ENCODE results near the gene LINC00237. TPM values are rescaled to one million over a fixed set of nuclear protein-coding genes. Genes with fewer than 3 reads are reported as not detected.

The LINC00237 gene
- total and polyA plus RNA-seq, 2 experiments from 2014 or later = 0.31 to 2.0 TPM

- H3K27me3 Mint-ChIP-seq (ENCODE audit: insufficient read depth, low read depth, poor library complexity) = peaks cover 15% of the 10 kb centered on the region
- peaks cover 33% of the 10 kb centered on the region for H3K4me1 Mint-ChIP-seq
- H3F3A ChIP-seq (replicated peaks; ENCODE audit: low read depth) = 0 out of 2 replicates have a peak, but pooled peaks cover 4% of the 10 kb centered on the region
These were observed 56.8 kb downstream of the LINC00237 start for GRCh38 chr20:21049305-21049828.

More at GRCh38 chr20:21049305-21049828, 56.8 kb downstream of the LINC00237 start:
- Histone ChIP-seq H3K4me2 (no peak overlapping the region), H3K4me3 (no peak overlapping the region), H4K20me1 (replicated peaks; ENCODE audit: insufficient read depth) (no peaks in the 10 kb centered on the region), H3K4me1 (ENCODE audit: insufficient read depth) (peaks cover 18% of the 10 kb centered on the region), H3K27me3 (ENCODE audit: insufficient read depth) (no peaks in the 10 kb centered on the region), H3K36me3 (ENCODE audit: insufficient read depth) (no peaks in the 10 kb centered on the region), H2AFZ (peak overlapping the region; percentile 32; the same call in 1 of the 2 replicates), H3K9me2 (ENCODE audit: insufficient read depth) (no peaks in the 10 kb centered on the region), H3K27ac (ENCODE audit: low read depth) (no peak overlapping the region), H3K79me2 (replicated peaks; ENCODE audit: insufficient read depth) (no peaks in the 10 kb centered on the region)
- ATAC-seq = no peak
- Mint-ChIP-seq H3K9me3 (no peaks in the 10 kb centered on the region), H3K27ac (no peak overlapping the region), H3K36me3 (ENCODE audit: low read depth) (no peaks in the 10 kb centered on the region), H3K4me3 (no peak overlapping the region)
- no peak for DNase-seq (ENCODE audit: low spot score)
- TF ChIP-seq ZNF331 (CRISPR knock-in tag; IDR thresholded peaks at IDR 0.05; ENCODE audit: low read depth) = no peak
- no peak for TF ChIP-seq STAT1 (IDR thresholded peaks at IDR 0.05; ENCODE audit: unreplicated experiment)
- no peak for TF ChIP-seq CREB1 (CRISPR knock-in tag; IDR thresholded peaks at IDR 0.05; ENCODE audit: low read depth)
- no peak for TF ChIP-seq POLR2AphosphoS5 (IDR thresholded peaks at IDR 0.05; ENCODE audit: low read depth)
- TF ChIP-seq CTCF (conservative IDR thresholded peaks at IDR 0.05; ENCODE audit: low read depth in 2 of 2) = no peak
- TF ChIP-seq JUNB (IDR thresholded peaks at IDR 0.05; ENCODE audit: unreplicated experiment) = no peak
- TF ChIP-seq REST (IDR thresholded peaks at IDR 0.05; ENCODE audit: unreplicated experiment) = no peak
- TF ChIP-seq EZH2phosphoT487 (IDR thresholded peaks at IDR 0.05; ENCODE audit: unreplicated experiment) = no peak
- TF ChIP-seq EZH2 (IDR thresholded peaks at IDR 0.05; ENCODE audit: low read depth, unreplicated experiment) = no peak
- TF ChIP-seq NANOG (IDR thresholded peaks at IDR 0.05; ENCODE audit: borderline replicate concordance) = no peak
- TF ChIP-seq ETS1 (IDR thresholded peaks at IDR 0.05) = no peak
- TF ChIP-seq ZNF114 (CRISPR knock-in tag; IDR thresholded peaks at IDR 0.05) = no peak
- no peak for TF ChIP-seq ZNF462 (CRISPR knock-in tag; IDR thresholded peaks at IDR 0.05)

Measured in GM23338 (cell line).